Upper lobe of left lung (tissue), 6 donors: Measurements from ENCODE around the gene NBDY. TPM values are rescaled to one million over a fixed set of nuclear protein-coding genes. Genes with fewer than 3 reads are reported as not detected.
A peak's percentile ranks its signal among the peaks of the same experiment; 100 is the strongest.

Experiments used
- ATAC-seq, 2 donors: fragments of 200-7000 bp; cut with Tn5 transposase; one replicate each; pipeline ENCODE4 v1.9.1; 2022; ENCODE audit warnings: mild to moderate bottlenecking in 2 of 2, moderate library complexity in 2 of 2; ENCODE audit not compliant: low FRiP score in 2 of 2
- DNase-seq, 2 donors: peaks; one replicate each; pipeline ENCODE4 v3.0.0-alpha.2; 2019 to 2020
- H3K27ac ChIP-seq, 4 donors: fragments of 200-600 bp; sonication (generic); one replicate each; pipeline ENCODE4 v1.5.1; 2016 to 2019
- H3K27me3 ChIP-seq, 4 donors: fragments of 200-600 bp; sonication (generic); one replicate each; pipeline ENCODE4 v1.5.1; 2017 to 2019
- H3K36me3 ChIP-seq, 4 donors: fragments of 200-600 bp; sonication (generic); one replicate each; pipeline ENCODE4 v1.5.1; 2016 to 2019
- H3K4me1 ChIP-seq, 4 donors: fragments of 200-600 bp; sonication (generic); one replicate each; pipeline ENCODE4 v1.5.1; 2018 to 2019
- H3K4me3 ChIP-seq, 4 donors: fragments of 200-600 bp; sonication (generic); one replicate each; pipeline ENCODE4 v1.5.1; 2017 to 2019; ENCODE audit warnings: mild to moderate bottlenecking in 2 of 4, moderate library complexity in 1 of 4
- H3K9me3 ChIP-seq, 4 donors: fragments of 200-600 bp; sonication (generic); one replicate each; pipeline ENCODE4 v1.5.1; 2018 to 2019
- EP300 ChIP-seq, 4 donors: sonication (generic); formaldehyde crosslinking; IDR thresholded peaks; one replicate each; pipeline ENCODE4 v1.5.1; 2017; ENCODE audit warnings: antibody characterized with exemption in 4 of 4, control low read depth in 2 of 4
- POLR2A ChIP-seq, 4 donors: fragments of 450-650 bp; IDR thresholded peaks; one replicate each; pipeline ENCODE4 v1.5.1; 2016 to 2017; ENCODE audit warnings: antibody characterized with exemption in 4 of 4, mild to moderate bottlenecking in 2 of 4
- POLR2AphosphoS5 ChIP-seq, 2 donors: sonication (generic); formaldehyde crosslinking; IDR thresholded peaks; one replicate each; pipeline ENCODE4 v1.5.1; 2017; ENCODE audit warnings: antibody characterized with exemption in 2 of 2
- WGBS, 2 donors: methylation state at CpG; one replicate each; pipeline ENCODE4 v1.1.5; 2017 to 2018; 5-methylcytosine and 5-hydroxymethylcytosine counted together
- total RNA-seq, 6 donors: library from RNA; depleted of rRNA in 4 of 6; stranded (reverse); fragments of >200 nt in 4 of 6; gene quantifications; one replicate each; pipeline versions ENCODE4 v1.1.0 to v1.2.1, GENCODE V29; 2016 to 2021
- TF ChIP-seq, protein P1 (sequence below), 6 experiments: fragments of 450-650 bp in 4 of 6; fragments of 200-600 bp in 2 of 6; sonication (generic) in 2 of 6; IDR thresholded peaks; one replicate each; pipeline ENCODE4 v1.5.1; 2016 to 2019; ENCODE audit warnings: antibody characterized with exemption in 6 of 6
- donor health status: DM: no; HTN: no; CAD: no; lungs with moderate emphysema.
- donor health status: DM: no; HTN: yes; CAD: no; lungs with severe emphysema.

The NBDY gene
- total RNA-seq, 6 donors from 2014 or later, result 9.4 to 34.2 (median 14.4) TPM

GRCh38 chrX:56812515-56813105 is 83.6 kb downstream of the NBDY start:
- Histone ChIP-seq H3K9me3 (no peaks in the 10 kb centered on the region), H3K27ac (peak overlapping the region; percentile 4 to 66 (median 60)), H3K36me3 (no peaks in the 10 kb centered on the region), H3K4me1 (peaks cover 0 to 18% (median 0%) of the 10 kb centered on the region in 4 donors), H3K4me3 (peak overlapping the region in 2 of 4 donors; percentile 13 to 20), H3K27me3 (no peaks in the 10 kb centered on the region)
- 27 to 44% methylated on average over 7 of the region's 7 CpGs for WGBS, 2 donors
- ATAC-seq, result peak in 1 of 2 donors; percentile 82
- no peak for DNase-seq
- no peak for TF ChIP-seq POLR2A (IDR thresholded peaks at IDR 0.05)
- peak in 1 of 2 donors; percentile 7 for TF ChIP-seq POLR2AphosphoS5 (IDR thresholded peaks at IDR 0.05)

GRCh38 chrX:56813318-56813837 is 84.3 kb downstream of the NBDY start:
- H3K27ac ChIP-seq, result peak overlapping the region; percentile 4 to 66 (median 60)
- H3K36me3 ChIP-seq, result no peaks in the 10 kb centered on the region
- no peak overlapping the region for H3K4me3 ChIP-seq
- no peaks in the 10 kb centered on the region for H3K27me3 ChIP-seq
- ATAC-seq, result peak; percentile 49 to 93
- H3K9me3 ChIP-seq, result no peaks in the 10 kb centered on the region
- WGBS, 2 donors, result 19 to 49% methylated on average over 2 to 7 of the region's 7 CpGs
- peak in 1 of 2 donors; percentile 39 for DNase-seq
- TF ChIP-seq EP300 (IDR thresholded peaks at IDR 0.05), result no peak
- no peak for TF ChIP-seq POLR2A (IDR thresholded peaks at IDR 0.05)
- no peak for TF ChIP-seq POLR2AphosphoS5 (IDR thresholded peaks at IDR 0.05)
- TF ChIP-seq, protein P1, sequence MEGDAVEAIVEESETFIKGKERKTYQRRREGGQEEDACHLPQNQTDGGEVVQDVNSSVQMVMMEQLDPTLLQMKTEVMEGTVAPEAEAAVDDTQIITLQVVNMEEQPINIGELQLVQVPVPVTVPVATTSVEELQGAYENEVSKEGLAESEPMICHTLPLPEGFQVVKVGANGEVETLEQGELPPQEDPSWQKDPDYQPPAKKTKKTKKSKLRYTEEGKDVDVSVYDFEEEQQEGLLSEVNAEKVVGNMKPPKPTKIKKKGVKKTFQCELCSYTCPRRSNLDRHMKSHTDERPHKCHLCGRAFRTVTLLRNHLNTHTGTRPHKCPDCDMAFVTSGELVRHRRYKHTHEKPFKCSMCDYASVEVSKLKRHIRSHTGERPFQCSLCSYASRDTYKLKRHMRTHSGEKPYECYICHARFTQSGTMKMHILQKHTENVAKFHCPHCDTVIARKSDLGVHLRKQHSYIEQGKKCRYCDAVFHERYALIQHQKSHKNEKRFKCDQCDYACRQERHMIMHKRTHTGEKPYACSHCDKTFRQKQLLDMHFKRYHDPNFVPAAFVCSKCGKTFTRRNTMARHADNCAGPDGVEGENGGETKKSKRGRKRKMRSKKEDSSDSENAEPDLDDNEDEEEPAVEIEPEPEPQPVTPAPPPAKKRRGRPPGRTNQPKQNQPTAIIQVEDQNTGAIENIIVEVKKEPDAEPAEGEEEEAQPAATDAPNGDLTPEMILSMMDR (IDR thresholded peaks at IDR 0.05), result no peak
- peaks cover 0 to 18% (median 0%) of the 10 kb centered on the region in 4 donors for H3K4me1 ChIP-seq

DNA sequence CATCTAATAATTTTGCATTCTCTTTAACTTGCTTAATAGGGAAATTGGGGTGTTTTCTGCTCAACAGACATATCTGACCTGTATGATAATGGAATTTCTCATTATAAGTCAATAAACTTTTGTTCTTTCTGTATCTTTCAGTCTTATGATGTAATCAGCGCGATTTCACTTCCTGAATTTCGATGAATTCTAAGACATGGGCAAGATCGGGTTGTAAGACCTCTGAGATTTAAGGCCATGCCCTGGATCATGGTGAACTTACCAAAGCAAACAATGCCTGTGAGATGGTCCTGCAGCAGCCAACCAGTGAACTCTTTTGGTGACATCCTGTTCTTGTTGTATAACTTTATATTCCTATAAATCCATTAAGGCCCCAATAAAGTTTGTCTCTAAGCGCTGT is 88.1 kb downstream of the NBDY start:
- no peaks in the 10 kb centered on the region for H3K36me3 ChIP-seq
- H3K4me1 ChIP-seq, result peaks cover 0 to 16% (median 0%) of the 10 kb centered on the region in 4 donors
- no peak overlapping the region for H3K4me3 ChIP-seq
- no peak overlapping the region for H3K27ac ChIP-seq
- DNase-seq (no peak), ATAC-seq (no peak)
- no peaks in the 10 kb centered on the region for H3K9me3 ChIP-seq
- no peaks in the 10 kb centered on the region for H3K27me3 ChIP-seq
- TF ChIP-seq, protein P1 (IDR thresholded peaks at IDR 0.05), result no peak
- no peak for TF ChIP-seq POLR2A (IDR thresholded peaks at IDR 0.05)
- TF ChIP-seq EP300 (IDR thresholded peaks at IDR 0.05), result no peak
- no peak for TF ChIP-seq POLR2AphosphoS5 (IDR thresholded peaks at IDR 0.05)
- WGBS, 2 donors, result 68 to 93% methylated on average over 5 of the region's 5 CpGs

DNA sequence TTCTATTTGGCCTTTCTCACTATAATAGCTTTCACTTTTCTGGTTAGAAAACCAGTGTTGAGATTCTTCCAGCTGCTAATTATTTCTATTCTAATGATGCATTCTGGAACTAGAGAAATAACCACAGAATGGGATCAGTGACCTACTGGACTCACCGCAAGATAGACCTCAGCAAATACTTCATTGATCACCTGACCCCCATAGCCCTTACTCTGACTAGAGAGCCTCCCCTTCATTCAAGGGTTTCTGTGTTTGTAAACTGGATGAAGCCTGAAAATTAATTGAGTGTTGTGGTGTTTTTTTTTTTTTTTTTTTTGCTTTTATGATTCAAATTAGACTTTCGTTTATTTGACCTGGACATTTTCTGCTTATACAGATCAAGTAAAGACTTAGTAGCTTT is 97.0 kb downstream of the NBDY start:
- TF ChIP-seq POLR2AphosphoS5 (IDR thresholded peaks at IDR 0.05), result no peak
- TF ChIP-seq, protein P1 (IDR thresholded peaks at IDR 0.05), result no peak
- TF ChIP-seq EP300 (IDR thresholded peaks at IDR 0.05), result no peak
- TF ChIP-seq POLR2A (IDR thresholded peaks at IDR 0.05), result no peak
- 82 to 88% methylated on average over 2 of the region's 2 CpGs for WGBS, 2 donors

GRCh38 chrX:56833626-56834025 is 104.6 kb downstream of the NBDY start:
- H3K9me3 ChIP-seq, result no peaks in the 10 kb centered on the region
- ATAC-seq (no peak), DNase-seq (no peak)
- no peak overlapping the region for H3K4me3 ChIP-seq
- no peaks in the 10 kb centered on the region for H3K36me3 ChIP-seq
- TF ChIP-seq POLR2A (IDR thresholded peaks at IDR 0.05) (no peak), POLR2AphosphoS5 (IDR thresholded peaks at IDR 0.05) (no peak), EP300 (IDR thresholded peaks at IDR 0.05) (no peak)
- TF ChIP-seq, protein P1 (IDR thresholded peaks at IDR 0.05), result no peak
- no peak overlapping the region for H3K27ac ChIP-seq
- H3K4me1 ChIP-seq, result no peaks in the 10 kb centered on the region
- WGBS, 2 donors, result 82 to 86% methylated on average over 2 of the region's 2 CpGs
- H3K27me3 ChIP-seq, result no peaks in the 10 kb centered on the region

More for the DNA sequence above, 97.0 kb downstream of the NBDY start:
- H3K27ac ChIP-seq, result no peak overlapping the region
- H3K4me3 ChIP-seq, result no peak overlapping the region
- H3K9me3 ChIP-seq, result no peaks in the 10 kb centered on the region
- H3K36me3 ChIP-seq, result no peaks in the 10 kb centered on the region
- H3K27me3 ChIP-seq, result no peaks in the 10 kb centered on the region
- H3K4me1 ChIP-seq, result no peaks in the 10 kb centered on the region
- ATAC-seq (no peak), DNase-seq (no peak)
